PC-9 (cell line): Measurements from ENCODE around the gene FALEC. TPM values are rescaled to one million over a fixed set of nuclear protein-coding genes. Genes with fewer than 3 reads are reported as not detected.

Experiments used
- BruUV-seq: library from RNA; stranded (reverse); fragments of 400-500 nt; replicated peaks from 2 replicates; lab custom pipeline; 2021; lab: Mats Ljungman, UMichigan
- CTCF ChIA-PET: fragments of 300-600 bp; sonication (Branson Sonifier 250); formaldehyde crosslinking; loops from one replicate; lab custom pipeline; 2022; ENCODE audit warnings: antibody characterized with exemption; lab: Charles Lee
- POLR2A ChIA-PET: fragments of 300-600 bp; sonication (Branson Sonifier 250); formaldehyde crosslinking; loops from one replicate; lab custom pipeline; 2022; ENCODE audit warnings: antibody characterized with exemption; ENCODE audit not compliant: unreplicated experiment; lab: Charles Lee
- DNase-seq, 2 experiments: peaks; one replicate each; pipeline versions ENCODE4 v3.0.0 to v3.0.0-alpha.2; 2015 to 2022; ENCODE audit warnings: mixed read lengths in 1 of 2
- H2AFZ ChIP-seq: fragments of 200-600 bp; sonication (generic); 2 replicates; pipeline ENCODE4 v1.8.1; 2017; ENCODE audit warnings: antibody characterized with exemption
- H3F3A ChIP-seq: fragments of 200-600 bp; sonication (generic); 2 replicates; pipeline ENCODE4 v1.8.1; 2017; ENCODE audit warnings: antibody characterized with exemption, mild to moderate bottlenecking, low read depth; ENCODE audit not compliant: insufficient read depth
- H3K27ac ChIP-seq: fragments of 200-600 bp; sonication (generic); 2 replicates; pipeline ENCODE4 v1.6.1; 2016; ENCODE audit warnings: mixed run types
- H3K27me3 ChIP-seq: fragments of 200-600 bp; sonication (generic); 2 replicates; pipeline ENCODE4 v1.6.1; 2016; ENCODE audit warnings: low read depth, mixed run types; ENCODE audit not compliant: insufficient read depth
- H3K36me3 ChIP-seq: fragments of 200-600 bp; sonication (generic); 2 replicates; pipeline ENCODE4 v1.6.1; 2016; ENCODE audit warnings: low read depth, mixed run types
- H3K4me1 ChIP-seq: fragments of 200-600 bp; sonication (generic); replicated peaks from 2 replicates; pipeline ENCODE4 v1.6.1; 2016; ENCODE audit warnings: mixed run types; ENCODE audit not compliant: insufficient read depth
- H3K4me2 ChIP-seq: fragments of 200-600 bp; sonication (generic); 2 replicates; pipeline ENCODE4 v1.6.1; 2017; ENCODE audit warnings: mixed run types
- H3K4me3 ChIP-seq: fragments of 200-600 bp; sonication (generic); 2 replicates; pipeline ENCODE4 v1.6.1; 2016; ENCODE audit warnings: mixed run types
- H3K79me2 ChIP-seq: fragments of 200-600 bp; sonication (generic); 2 replicates; pipeline ENCODE4 v1.6.1; 2017; ENCODE audit warnings: low read depth, mixed run types
- H3K9me2 ChIP-seq: fragments of 200-600 bp; sonication (generic); 2 replicates; pipeline ENCODE4 v1.8.1; 2017; ENCODE audit warnings: mild to moderate bottlenecking; ENCODE audit not compliant: insufficient read depth
- H3K9me3 ChIP-seq: fragments of 200-600 bp; sonication (generic); 2 replicates; pipeline ENCODE4 v1.8.1; 2016; ENCODE audit warnings: low read depth; ENCODE audit not compliant: insufficient read depth
- H4K20me1 ChIP-seq: fragments of 200-600 bp; sonication (generic); 2 replicates; pipeline ENCODE4 v1.8.1; 2017; ENCODE audit not compliant: insufficient read depth
- EZH2 ChIP-seq: fragments of 200-600 bp; sonication (generic); IDR thresholded peaks from 2 replicates; pipeline ENCODE4 v1.8.0; 2017; ENCODE audit warnings: antibody characterized with exemption, low read depth
- intact Hi-C: fragments of 100-400 bp; cut with micrococcal nuclease; formaldehyde crosslinking; loops from one replicate; pipeline ENCODE4 v1.10.0; 2022; ENCODE audit not compliant: unreplicated experiment
- total RNA-seq: library from RNA; stranded (reverse); gene quantifications from 2 replicates; pipeline ENCODE4 v1.2.3, GENCODE V29; 2021
- TF ChIP-seq, protein P1 (sequence below): fragments of 200-600 bp; sonication (generic); conservative IDR thresholded peaks from 2 replicates; pipeline ENCODE4 v1.6.1; 2017; ENCODE audit warnings: mixed run types, antibody characterized with exemption, mild to moderate bottlenecking, moderate library complexity

FALEC gene
- total RNA-seq, 1 experiment from 2014 or later: 0.94 TPM

DNA sequence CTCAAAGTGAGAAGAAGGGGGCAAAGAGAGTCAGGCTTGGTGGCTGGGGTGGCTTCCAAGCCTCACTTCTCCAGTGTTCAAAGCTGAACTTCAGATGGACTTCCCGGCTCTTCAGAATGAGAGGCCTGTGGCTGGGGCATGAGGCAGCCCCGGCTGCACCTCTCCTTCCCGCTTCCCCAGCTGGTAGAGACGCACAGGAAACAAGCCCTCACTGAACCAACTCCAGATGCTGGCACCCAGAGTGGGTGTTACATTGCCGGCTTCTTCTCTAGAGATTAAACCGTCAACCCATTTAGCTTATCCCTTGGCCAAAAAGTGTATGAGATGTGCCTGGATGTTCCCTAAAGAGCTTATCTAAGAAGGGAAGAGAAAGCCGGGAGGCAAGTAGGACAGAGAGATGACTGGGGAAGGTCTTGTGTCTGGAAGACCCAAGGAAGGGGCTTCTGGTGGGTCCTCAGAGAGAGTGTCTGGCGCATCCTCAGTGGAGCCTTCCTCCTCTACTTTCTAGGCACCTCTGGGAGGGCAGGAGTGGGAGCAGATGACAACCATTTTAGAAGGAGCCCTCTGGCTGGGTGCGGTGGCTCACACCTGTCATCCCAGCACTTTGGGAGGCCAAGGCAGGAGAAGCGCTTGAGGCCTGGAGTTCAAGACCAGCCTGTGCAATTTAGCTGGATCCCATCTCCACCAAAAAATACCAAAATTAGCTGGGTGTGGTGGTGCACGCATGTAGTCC, 35.7 kb downstream of the FALEC start:
- Histone ChIP-seq H3K27me3 (no peaks in the 10 kb centered on the region), H4K20me1 (no peaks in the 10 kb centered on the region), H2AFZ (no peak overlapping the region), H3K4me2 (peak overlapping the region; percentile 78), H3K9me3 (no peaks in the 10 kb centered on the region), H3K4me1 (peaks cover 46% of the 10 kb centered on the region), H3K79me2 (no peaks in the 10 kb centered on the region), H3K27ac (peak overlapping the region; percentile 65), H3K4me3 (no peak overlapping the region; the same call in 1 of the 2 replicates), H3K9me2 (no peaks in the 10 kb centered on the region), H3F3A (peaks cover 57% of the 10 kb centered on the region), H3K36me3 (no peaks in the 10 kb centered on the region)
- intact Hi-C loops: loop anchor here (5.0 kb wide), 1 partner anchor 64 kb away; the partner anchor contains the start of gene TARS2
- TSS peak; percentile 57 for BruUV-seq
- CTCF ChIA-PET: interaction anchor here (0.5 to 1.6 kb wide), 8 partner anchors 10 to 1042 kb away, joined by 3 to 11 read pairs (median 4); no protein-coding TSS in a partner anchor
- TF ChIP-seq, protein P1, sequence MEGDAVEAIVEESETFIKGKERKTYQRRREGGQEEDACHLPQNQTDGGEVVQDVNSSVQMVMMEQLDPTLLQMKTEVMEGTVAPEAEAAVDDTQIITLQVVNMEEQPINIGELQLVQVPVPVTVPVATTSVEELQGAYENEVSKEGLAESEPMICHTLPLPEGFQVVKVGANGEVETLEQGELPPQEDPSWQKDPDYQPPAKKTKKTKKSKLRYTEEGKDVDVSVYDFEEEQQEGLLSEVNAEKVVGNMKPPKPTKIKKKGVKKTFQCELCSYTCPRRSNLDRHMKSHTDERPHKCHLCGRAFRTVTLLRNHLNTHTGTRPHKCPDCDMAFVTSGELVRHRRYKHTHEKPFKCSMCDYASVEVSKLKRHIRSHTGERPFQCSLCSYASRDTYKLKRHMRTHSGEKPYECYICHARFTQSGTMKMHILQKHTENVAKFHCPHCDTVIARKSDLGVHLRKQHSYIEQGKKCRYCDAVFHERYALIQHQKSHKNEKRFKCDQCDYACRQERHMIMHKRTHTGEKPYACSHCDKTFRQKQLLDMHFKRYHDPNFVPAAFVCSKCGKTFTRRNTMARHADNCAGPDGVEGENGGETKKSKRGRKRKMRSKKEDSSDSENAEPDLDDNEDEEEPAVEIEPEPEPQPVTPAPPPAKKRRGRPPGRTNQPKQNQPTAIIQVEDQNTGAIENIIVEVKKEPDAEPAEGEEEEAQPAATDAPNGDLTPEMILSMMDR: no peak
- TF ChIP-seq EZH2: no peak
- POLR2A ChIA-PET: interaction anchor here (0.6 to 1.1 kb wide), 5 partner anchors 10 to 264 kb away, joined by 3 to 13 read pairs (median 8); partner anchors contain the start of gene MCL1
- no peak for DNase-seq

DNA sequence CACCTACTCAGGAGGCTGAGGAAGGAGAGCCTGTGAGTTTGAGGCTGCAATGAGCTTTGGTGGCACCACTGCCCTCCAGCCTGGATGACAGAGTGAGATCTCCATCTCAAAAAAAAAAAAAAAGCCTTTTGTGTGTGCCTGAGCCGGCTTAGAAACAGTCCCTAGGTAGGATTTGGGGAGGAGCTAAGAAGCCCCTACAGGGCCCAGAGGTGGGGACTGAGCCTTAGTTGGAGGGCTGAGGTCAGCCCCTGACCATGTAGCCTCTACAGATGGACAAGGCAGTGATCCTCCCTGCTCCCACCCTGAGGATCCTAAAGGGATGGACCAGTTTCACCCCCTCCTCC, 36.2 kb downstream of the FALEC start:
- POLR2A ChIA-PET: interaction anchor here (0.6 to 1.2 kb wide), 8 partner anchors 9 to 430 kb away, joined by 3 to 22 read pairs (median 6); partner anchors contain the start of gene ANXA9
- Histone ChIP-seq H3K4me3 (no peak overlapping the region; the same call in 1 of the 2 replicates), H3K27ac (peak overlapping the region; percentile 65), H3K9me2 (no peaks in the 10 kb centered on the region), H3F3A (peaks cover 62% of the 10 kb centered on the region), H3K79me2 (no peaks in the 10 kb centered on the region), H3K36me3 (no peaks in the 10 kb centered on the region), H3K27me3 (no peaks in the 10 kb centered on the region), H4K20me1 (no peaks in the 10 kb centered on the region), H3K4me1 (peaks cover 46% of the 10 kb centered on the region), H2AFZ (no peak overlapping the region), H3K9me3 (no peaks in the 10 kb centered on the region), H3K4me2 (peak overlapping the region; percentile 78)
- intact Hi-C loops: loop anchor here (5.0 kb wide), 1 partner anchor 64 kb away; the partner anchor contains the start of gene TARS2
- CTCF ChIA-PET: interaction anchor here (0.6 to 1.6 kb wide), 9 partner anchors 9 to 1042 kb away, joined by 3 to 11 read pairs (median 6); no protein-coding TSS in a partner anchor
- no peak for DNase-seq
- BruUV-seq: TSS peak; percentile 24
- TF ChIP-seq, protein P1: no peak
- TF ChIP-seq EZH2: no peak

DNA sequence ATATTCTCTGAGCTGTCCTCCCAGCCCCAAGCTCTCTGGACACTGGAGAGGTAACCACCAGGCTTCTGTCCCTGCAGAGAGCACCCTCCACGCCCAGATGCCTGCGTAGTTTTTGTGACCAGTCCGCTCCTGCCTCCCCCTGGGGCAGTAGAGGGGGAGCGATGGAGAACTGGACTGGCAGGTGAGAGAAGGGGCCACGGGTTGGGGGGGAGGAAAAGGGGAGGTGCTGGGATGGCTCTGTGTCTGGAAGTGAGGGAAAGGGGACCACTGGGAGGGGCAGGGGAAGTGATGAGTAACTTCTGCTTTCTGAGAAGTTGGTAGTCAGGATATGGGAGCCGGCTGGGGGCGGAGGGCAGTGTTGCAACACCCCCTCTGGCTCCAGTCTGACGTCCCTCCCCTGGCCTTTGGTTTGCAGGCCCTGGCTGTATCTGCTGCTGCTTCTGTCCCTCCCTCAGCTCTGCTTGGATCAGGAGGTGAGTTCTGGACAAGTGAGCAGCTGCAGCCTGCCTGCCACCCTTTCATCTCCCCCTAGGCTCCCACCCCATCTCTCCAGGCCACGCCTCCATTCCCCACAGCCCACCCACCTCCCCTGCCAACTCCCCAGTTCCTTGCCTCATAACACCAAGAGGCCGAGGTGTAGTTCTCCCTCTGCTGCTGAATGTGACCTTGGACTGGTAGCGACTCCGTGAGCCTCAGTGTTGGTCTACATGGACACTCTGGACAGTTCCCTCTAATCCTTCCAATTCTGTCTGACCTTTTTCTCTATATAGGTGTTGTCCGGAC, 36.8 kb downstream of the FALEC start:
- intact Hi-C loops: loop anchor here (5.0 kb wide), 1 partner anchor 65 kb away; the partner anchor contains the start of gene TARS2
- TF ChIP-seq, protein P1: no peak
- no peak for TF ChIP-seq EZH2
- Histone ChIP-seq H3K4me1 (peaks cover 46% of the 10 kb centered on the region), H3K27ac (peak overlapping the region; percentile 65), H4K20me1 (no peaks in the 10 kb centered on the region), H3K36me3 (no peaks in the 10 kb centered on the region), H3K4me2 (peak overlapping the region; percentile 78), H3F3A (peaks cover 62% of the 10 kb centered on the region), H2AFZ (no peak overlapping the region), H3K9me2 (no peaks in the 10 kb centered on the region), H3K79me2 (no peaks in the 10 kb centered on the region), H3K27me3 (no peaks in the 10 kb centered on the region), H3K9me3 (no peaks in the 10 kb centered on the region), H3K4me3 (no peak overlapping the region)
- no TSS peak for BruUV-seq
- DNase-seq: peak; percentile 89 to 91
- ChIA-PET POLR2A (interaction anchor here (0.6 to 1.2 kb wide), 6 partner anchors 9 to 429 kb away, joined by 3 to 22 read pairs (median 4); partner anchors contain the start of gene ANXA9), CTCF (interaction anchor here (0.6 to 1.6 kb wide), 5 partner anchors 14 to 374 kb away, joined by 3 to 11 read pairs (median 6); no protein-coding TSS in a partner anchor)
